ENCODE results near the gene QPCT.
A peak's percentile ranks its signal among the peaks of the same experiment; 100 is the strongest.

The QPCT gene

DNA sequence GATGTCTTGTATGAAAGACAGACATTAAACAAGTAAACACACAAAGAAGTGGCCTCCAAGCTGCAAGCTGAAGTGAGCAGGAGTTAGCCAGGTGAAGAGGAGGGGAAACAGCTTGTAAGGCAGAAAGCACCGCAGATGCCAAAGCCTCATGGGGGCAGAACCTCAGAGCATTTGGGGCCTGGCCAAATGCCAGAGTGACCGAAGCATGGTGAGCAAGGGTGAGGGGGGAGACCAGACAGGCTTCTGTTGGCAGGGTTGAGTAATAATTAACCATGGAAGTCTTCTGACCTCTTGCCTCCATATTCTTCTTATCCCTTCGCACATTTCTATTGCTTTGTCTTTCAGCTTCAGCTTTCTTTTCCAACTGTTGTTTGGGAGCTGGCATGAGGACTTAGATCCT, 5.6 kb downstream of the QPCT start:
- DNase-seq: no peak
- intact Hi-C loops (cut with DNase I): no loop called here

GRCh38 chr2:37354531-37354930, 10.1 kb downstream of the QPCT start:
- DNase-seq: no peak

GRCh38 chr2:37355735-37356134, 11.3 kb downstream of the QPCT start:
- intact Hi-C loops (cut with DNase I): no loop called here
- DNase-seq: no peak

More at GRCh38 chr2:37354531-37354930, 10.1 kb downstream of the QPCT start:
- intact Hi-C loops (cut with DNase I): no loop called here

DNA sequence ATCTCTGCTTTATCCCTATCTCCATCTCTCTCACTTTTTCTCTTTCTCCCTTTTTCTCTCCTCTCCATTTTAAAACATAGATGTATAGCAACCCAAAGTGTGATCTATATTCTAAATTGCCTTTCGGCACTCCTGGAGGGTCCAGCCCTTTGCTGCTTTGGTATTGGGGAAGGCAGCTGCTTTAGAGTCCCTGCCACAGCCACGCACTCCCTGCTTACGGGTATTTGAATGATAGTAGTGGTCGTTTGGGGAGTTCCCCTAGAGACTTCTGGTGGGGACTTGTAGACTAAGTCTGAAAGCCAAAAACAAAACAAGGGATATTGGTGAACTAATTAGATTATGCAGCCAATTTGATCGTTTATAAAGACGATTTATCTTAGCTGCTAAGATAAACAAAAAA, 11.9 kb downstream of the QPCT start:
- intact Hi-C loops (cut with DNase I): no loop called here
- DNase-seq: no peak

GRCh38 chr2:37357069-37357468, 12.6 kb downstream of the QPCT start:
- intact Hi-C loops (cut with DNase I): no loop called here
- DNase-seq: no peak

GRCh38 chr2:37357530-37357929, 13.1 kb downstream of the QPCT start:
- DNase-seq: no peak
- intact Hi-C loops (cut with DNase I): no loop called here

GRCh38 chr2:37358466-37358865, 14.0 kb downstream of the QPCT start:
- intact Hi-C loops (cut with DNase I): no loop called here
- no peak for DNase-seq

GRCh38 chr2:37361216-37361815, 16.9 kb downstream of the QPCT start:
- DNase-seq: no peak
- intact Hi-C loops (cut with DNase I): no loop called here

GRCh38 chr2:37361994-37362698, 17.7 kb downstream of the QPCT start:
- no peak for DNase-seq
- intact Hi-C loops (cut with DNase I): no loop called here

- DNase-seq: no peak
- intact Hi-C loops (cut with DNase I): no loop called here
Observed at GRCh38 chr2:37364351-37364750, 19.9 kb downstream of the QPCT start.

- DNase-seq: no peak
- intact Hi-C loops (cut with DNase I): no loop called here
Observed at GRCh38 chr2:37365669-37366068, 21.2 kb downstream of the QPCT start.

DNA sequence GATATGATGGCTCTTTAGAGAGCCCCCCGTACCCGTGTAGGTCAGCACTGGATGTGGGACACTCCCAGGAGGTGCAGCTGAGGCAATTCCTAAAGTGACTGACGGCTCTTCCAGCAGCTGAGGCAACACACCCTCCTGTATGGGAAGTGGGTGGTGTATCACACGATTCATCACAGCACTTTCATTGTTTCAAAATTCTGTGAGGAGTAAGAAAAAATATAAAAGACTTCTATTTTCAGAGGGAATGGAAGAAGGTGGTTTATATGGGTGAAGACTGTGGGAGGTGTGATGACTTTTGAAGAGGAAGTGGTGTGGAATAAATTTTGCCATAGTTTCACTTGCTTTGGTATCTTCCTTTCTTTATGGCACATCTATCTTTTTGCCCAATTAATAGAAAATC, 22.3 kb downstream of the QPCT start:
- intact Hi-C loops (cut with DNase I): no loop called here
- peak in 27 of 42 donors; percentile 4 to 73 (median 30) for DNase-seq

DNA sequence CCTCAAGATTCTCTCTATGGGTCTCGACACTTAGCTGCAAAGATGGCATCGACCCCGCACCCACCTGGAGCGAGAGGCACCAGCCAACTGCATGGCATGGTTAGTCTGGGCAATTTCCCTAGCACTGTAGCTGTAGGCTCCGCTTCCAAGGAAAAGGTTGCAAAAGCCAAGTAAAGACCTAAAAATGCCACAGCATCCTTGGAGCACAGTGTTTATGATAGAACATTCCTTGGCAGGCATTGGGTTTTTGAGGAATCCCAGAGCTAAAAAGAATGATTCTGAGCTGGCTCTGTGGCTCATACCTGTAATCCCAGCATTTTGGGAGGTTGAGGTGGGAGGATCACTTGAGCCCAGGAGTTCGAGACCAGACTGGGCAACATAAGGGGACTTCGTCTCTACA, 22.9 kb downstream of the QPCT start:
- no peak for DNase-seq
- intact Hi-C loops (cut with DNase I): no loop called here

GRCh38 chr2:37367984-37368383, 23.6 kb downstream of the QPCT start:
- intact Hi-C loops (cut with DNase I): no loop called here
- no peak for DNase-seq

GRCh38 chr2:37370666-37371065, 26.2 kb downstream of the QPCT start:
- intact Hi-C loops (cut with DNase I): no loop called here
- no peak for DNase-seq

- intact Hi-C loops (cut with DNase I): no loop called here
- DNase-seq: no peak
Observed at GRCh38 chr2:37372000-37372399, 27.6 kb downstream of the QPCT start.

- DNase-seq: no peak
- intact Hi-C loops (cut with DNase I): no loop called here
Observed at GRCh38 chr2:37375741-37376288, 31.4 kb downstream of the QPCT start.

DNA sequence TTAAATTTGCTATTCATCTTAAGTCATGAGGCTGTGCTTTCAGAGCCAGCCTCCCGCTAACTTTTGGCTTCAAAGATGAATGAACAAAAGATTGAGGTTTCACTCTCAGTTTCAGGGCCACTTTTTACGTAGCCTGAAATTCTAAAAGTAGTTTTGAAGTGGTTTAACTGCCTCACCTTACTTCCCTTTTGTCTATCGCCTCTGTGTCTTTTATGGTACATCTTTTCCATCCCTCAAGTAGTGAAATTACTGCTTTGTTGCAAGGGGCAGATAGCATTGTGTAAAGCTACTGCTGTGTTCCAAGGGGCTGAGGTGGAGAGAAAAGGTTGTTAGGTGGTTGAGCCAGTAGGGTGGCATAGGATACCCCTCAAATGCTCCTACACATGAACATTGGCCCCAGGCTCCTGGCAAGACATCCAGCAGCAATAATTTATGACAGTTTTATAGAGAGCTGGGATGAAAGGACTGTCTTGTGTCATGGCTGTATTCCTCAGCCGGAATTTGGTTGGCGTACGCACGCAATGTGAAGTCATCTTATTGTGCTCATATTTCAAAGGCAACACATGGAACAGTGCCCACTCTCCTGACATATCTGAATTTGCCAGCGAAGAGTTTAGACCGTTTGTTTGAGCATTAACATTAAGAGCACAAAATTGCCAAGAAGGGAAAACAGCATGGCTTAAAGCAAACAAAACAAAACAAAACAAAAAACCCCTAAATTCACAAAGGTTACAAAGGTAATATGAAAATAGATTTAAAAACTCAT, 32.2 kb downstream of the QPCT start:
- no peak for DNase-seq

GRCh38 chr2:37377187-37377532, 32.7 kb downstream of the QPCT start:
- intact Hi-C loops (cut with DNase I): no loop called here

More for the DNA sequence above, 32.2 kb downstream of the QPCT start:
- intact Hi-C loops (cut with DNase I): no loop called here

DNA sequence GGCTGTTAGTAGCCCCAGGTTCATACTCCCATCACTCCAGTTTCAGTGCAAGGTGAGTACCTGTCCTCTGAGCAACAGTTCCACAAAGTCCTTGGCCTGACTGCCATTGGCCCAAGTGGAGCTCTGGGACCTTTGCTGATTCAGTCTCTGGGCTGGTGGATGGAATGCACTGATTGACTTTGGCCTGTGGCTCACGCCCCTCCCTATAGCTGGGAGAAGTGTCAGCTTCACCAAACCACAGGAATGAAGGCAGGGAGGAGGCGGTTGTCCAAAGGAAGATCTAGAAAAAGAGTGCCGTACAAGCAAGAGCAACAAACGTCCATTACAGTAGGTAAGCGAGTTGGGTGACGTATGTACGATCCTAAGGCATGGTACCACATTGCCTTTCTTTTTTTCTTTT, 34.0 kb downstream of the QPCT start:
- DNase-seq: no peak
- intact Hi-C loops (cut with DNase I): no loop called here

More at GRCh38 chr2:37377187-37377532, 32.7 kb downstream of the QPCT start:
- DNase-seq: no peak
